Cardiac muscle cell (in vitro differentiated cells and primary cell): ENCODE results near the gene WDR5B. TPM values are rescaled to one million over a fixed set of nuclear protein-coding genes. Genes with fewer than 3 reads are reported as not detected.
"Not testable (repeated sequence)": the region's sequence is repeated elsewhere in the genome, so short reads cannot be mapped to it uniquely, and the experiment has no call there.

Experiments
- DNase-seq, 2 donors: peaks; one replicate each; pipeline versions ENCODE4 v3.0.0 to v3.0.0-alpha.2; 2010 to 2017; ENCODE audit warnings: low read depth in 1 of 2, low spot score in 1 of 2
- H3K27ac ChIP-seq: fragments of 200-600 bp; sonication (generic); 2 replicates; pipeline ENCODE4 v1.5.1; 2016
- H3K27me3 ChIP-seq: fragments of 200-600 bp; sonication (generic); 2 replicates; pipeline ENCODE4 v1.6.0; 2016; ENCODE audit warnings: control low read depth
- H3K36me3 ChIP-seq: fragments of 200-600 bp; sonication (generic); 2 replicates; pipeline ENCODE4 v1.5.1; 2016; ENCODE audit warnings: control low read depth
- H3K4me1 ChIP-seq: fragments of 200-600 bp; sonication (generic); 2 replicates; pipeline ENCODE4 v1.8.1; 2017; ENCODE audit warnings: low read depth, mild to moderate bottlenecking, mixed run types
- H3K4me3 ChIP-seq: fragments of 200-600 bp; sonication (generic); 2 replicates; pipeline ENCODE4 v1.5.1; 2016; ENCODE audit warnings: mild to moderate bottlenecking
- H3K9me3 ChIP-seq: fragments of 200-600 bp; sonication (generic); 2 replicates; pipeline ENCODE4 v1.5.1; 2017; ENCODE audit warnings: low read depth, mild to moderate bottlenecking, control low read depth
- polyA plus RNA-seq: library from polyadenylated mRNA; unstranded; fragments of >200 nt; fragmentation: Nextera tagmentation; extraction: Ambion mirVana; gene quantifications from 2 replicates; pipeline ENCODE4 v1.2.1, GENCODE V29; 2016
- total RNA-seq: library from RNA; depleted of rRNA; stranded (reverse); fragments of >200 nt; gene quantifications from 2 replicates; pipeline ENCODE4 v1.2.3, GENCODE V29; 2016
- TF ChIP-seq, protein P1 (sequence below): IDR thresholded peaks from 2 replicates; pipeline ENCODE4 v1.5.1; 2012; ENCODE audit warnings: low read depth, mild to moderate bottlenecking, low read length

WDR5B gene
- total and polyA plus RNA-seq, 2 experiments from 2014 or later: 3.9 to 4.9 TPM

DNA sequence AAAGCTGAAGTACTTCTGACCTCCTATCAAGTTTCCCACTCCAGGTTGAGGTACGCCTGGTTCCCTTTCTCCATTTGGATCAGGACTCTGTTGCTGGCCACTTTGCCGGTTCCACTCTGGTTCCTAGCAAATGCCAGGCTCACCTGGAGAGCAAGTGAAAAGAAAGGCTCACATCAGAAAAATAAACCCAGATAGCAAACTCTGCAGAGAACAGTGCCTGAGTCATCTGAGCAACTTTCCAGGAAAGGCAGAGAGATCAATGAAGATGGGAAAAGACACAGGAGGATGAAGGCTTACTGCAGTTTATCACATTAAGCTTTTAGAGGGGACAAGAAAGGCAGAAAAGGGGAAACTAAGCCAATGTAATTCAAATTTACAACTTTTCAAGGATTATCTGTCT lies 41.8 kb upstream of the WDR5B start:
- no peaks in the 10 kb centered on the region for H3K4me1 ChIP-seq
- TF ChIP-seq, protein P1, sequence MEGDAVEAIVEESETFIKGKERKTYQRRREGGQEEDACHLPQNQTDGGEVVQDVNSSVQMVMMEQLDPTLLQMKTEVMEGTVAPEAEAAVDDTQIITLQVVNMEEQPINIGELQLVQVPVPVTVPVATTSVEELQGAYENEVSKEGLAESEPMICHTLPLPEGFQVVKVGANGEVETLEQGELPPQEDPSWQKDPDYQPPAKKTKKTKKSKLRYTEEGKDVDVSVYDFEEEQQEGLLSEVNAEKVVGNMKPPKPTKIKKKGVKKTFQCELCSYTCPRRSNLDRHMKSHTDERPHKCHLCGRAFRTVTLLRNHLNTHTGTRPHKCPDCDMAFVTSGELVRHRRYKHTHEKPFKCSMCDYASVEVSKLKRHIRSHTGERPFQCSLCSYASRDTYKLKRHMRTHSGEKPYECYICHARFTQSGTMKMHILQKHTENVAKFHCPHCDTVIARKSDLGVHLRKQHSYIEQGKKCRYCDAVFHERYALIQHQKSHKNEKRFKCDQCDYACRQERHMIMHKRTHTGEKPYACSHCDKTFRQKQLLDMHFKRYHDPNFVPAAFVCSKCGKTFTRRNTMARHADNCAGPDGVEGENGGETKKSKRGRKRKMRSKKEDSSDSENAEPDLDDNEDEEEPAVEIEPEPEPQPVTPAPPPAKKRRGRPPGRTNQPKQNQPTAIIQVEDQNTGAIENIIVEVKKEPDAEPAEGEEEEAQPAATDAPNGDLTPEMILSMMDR: no peak
- DNase-seq: no peak
- H3K4me3 ChIP-seq: no peak overlapping the region
- peaks cover 51% of the 10 kb centered on the region for H3K36me3 ChIP-seq
- no peaks in the 10 kb centered on the region for H3K9me3 ChIP-seq
- H3K27ac ChIP-seq: no peak overlapping the region
- no peaks in the 10 kb centered on the region for H3K27me3 ChIP-seq

- Histone ChIP-seq H3K36me3 (peaks cover 46% of the 10 kb centered on the region), H3K27me3 (no peaks in the 10 kb centered on the region), H3K4me3 (no peak overlapping the region), H3K9me3 (no peaks in the 10 kb centered on the region), H3K27ac (no peak overlapping the region), H3K4me1 (no peaks in the 10 kb centered on the region)
- DNase-seq: no peak
- TF ChIP-seq, protein P1: no peak
Observed at GRCh38 chr3:122456074-122456473, 40.2 kb upstream of the WDR5B start.

- Histone ChIP-seq H3K4me1 (no peaks in the 10 kb centered on the region), H3K27me3 (no peaks in the 10 kb centered on the region), H3K4me3 (no peak overlapping the region), H3K36me3 (peaks cover 32% of the 10 kb centered on the region), H3K27ac (no peak overlapping the region), H3K9me3 (no peaks in the 10 kb centered on the region)
- TF ChIP-seq, protein P1: no peak
- no peak for DNase-seq
Observed at GRCh38 chr3:122451371-122451770, 35.5 kb upstream of the WDR5B start.

GRCh38 chr3:122448218-122448617 lies 32.4 kb upstream of the WDR5B start:
- H3K4me1 ChIP-seq, H3K27ac ChIP-seq, H3K4me3 ChIP-seq, H3K27me3 ChIP-seq, H3K9me3 ChIP-seq, DNase-seq: not testable (repeated sequence)
- H3K36me3 ChIP-seq: peaks cover 18% of the 10 kb centered on the region

GRCh38 chr3:122444491-122444887 lies 28.6 kb upstream of the WDR5B start:
- H3K27me3 ChIP-seq, H3K4me3 ChIP-seq, DNase-seq, H3K27ac ChIP-seq, H3K9me3 ChIP-seq, H3K4me1 ChIP-seq: not testable (repeated sequence)
- H3K36me3 ChIP-seq: peaks cover 32% of the 10 kb centered on the region

DNA sequence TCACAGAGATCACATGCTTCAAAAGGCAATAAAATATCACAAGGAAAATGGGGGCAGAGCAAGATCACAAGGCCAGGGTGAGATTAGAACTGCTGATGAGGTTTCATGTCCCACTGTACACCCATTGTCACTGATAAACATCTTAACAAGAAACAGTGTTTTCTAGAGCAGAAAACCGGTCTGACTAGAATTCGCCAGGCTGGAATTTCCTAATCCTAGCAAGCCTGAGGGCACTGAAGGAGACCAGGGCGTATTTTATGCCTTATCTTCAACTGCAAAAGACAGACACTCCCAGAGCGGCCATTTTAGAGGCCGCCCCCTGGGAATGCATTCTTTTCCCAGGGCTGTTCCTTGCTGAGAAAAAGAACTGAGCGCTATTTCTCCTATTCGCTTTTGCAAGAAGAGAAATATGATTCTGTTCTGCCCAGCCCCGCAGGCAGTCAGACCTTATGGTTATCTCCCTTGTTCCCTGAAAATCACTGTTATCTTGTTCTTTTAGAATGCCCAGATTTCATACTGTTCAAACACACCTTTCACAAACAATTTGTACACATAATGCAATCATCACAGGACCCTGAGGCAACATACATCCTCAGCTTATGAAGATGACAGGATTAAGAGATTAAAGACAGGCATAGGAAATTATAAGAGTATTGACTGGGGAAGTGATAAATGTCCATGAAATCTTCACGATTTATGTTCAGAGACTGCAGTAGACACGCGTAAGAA lies 28.1 kb upstream of the WDR5B start:
- H3K4me3 ChIP-seq: not testable (repeated sequence)

GRCh38 chr3:122443090-122443489 lies 27.2 kb upstream of the WDR5B start:
- H3K4me3 ChIP-seq: no peak overlapping the region
- no peaks in the 10 kb centered on the region for H3K4me1 ChIP-seq
- peaks cover 27% of the 10 kb centered on the region for H3K36me3 ChIP-seq
- no peaks in the 10 kb centered on the region for H3K9me3 ChIP-seq
- no peaks in the 10 kb centered on the region for H3K27me3 ChIP-seq
- no peak overlapping the region for H3K27ac ChIP-seq
- no peak for DNase-seq
- TF ChIP-seq, protein P1: no peak

More for the DNA sequence above, 28.1 kb upstream of the WDR5B start:
- DNase-seq, H3K27ac ChIP-seq, H3K9me3 ChIP-seq, H3K27me3 ChIP-seq, H3K4me1 ChIP-seq: not testable (repeated sequence)
- peaks cover 32% of the 10 kb centered on the region for H3K36me3 ChIP-seq
